GM21786 (cell line): Measurements from ENCODE around the gene JKAMP.
"Not testable (repeated sequence)": the region's sequence is repeated elsewhere in the genome, so short reads cannot be mapped to it uniquely, and the experiment has no call there.

Source experiments
- ATAC-seq: cut with Tn5 transposase; IDR thresholded peaks from one replicate; pipeline ENCODE4 v1.9.1; 2021; ENCODE audit not compliant: unreplicated experiment

Gene JKAMP

GRCh38 chr14:59483819-59484638, at the start of gene JKAMP, which contains the start of gene L3HYPDH:
JKAMP (plus strand) TSS chr14:59484517; CDS start chr14:59484590, 73 bp downstream.
L3HYPDH (minus strand) TSS chr14:59484408; CDS start chr14:59484316, 92 bp downstream.
- peak; percentile 81 for ATAC-seq

DNA sequence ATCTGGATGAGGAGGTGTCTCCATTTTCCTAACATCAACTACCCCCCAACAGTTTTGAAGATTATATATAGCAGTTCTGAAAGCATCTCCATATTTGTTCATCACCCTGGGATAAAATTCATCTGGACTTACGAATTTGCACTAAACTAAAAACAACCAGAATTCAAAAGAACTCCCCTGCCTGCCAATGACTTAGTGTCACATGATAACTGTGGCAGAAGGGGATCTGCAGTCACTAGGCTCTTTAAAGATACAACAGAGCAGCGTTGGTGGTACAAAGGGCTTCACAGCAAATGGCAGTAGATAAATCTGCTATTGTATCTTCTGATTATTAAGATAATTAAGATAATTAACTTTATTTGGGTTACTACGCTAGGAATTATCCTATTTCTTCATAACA, 49.2 kb upstream of the JKAMP start:
- ATAC-seq = no peak

DNA sequence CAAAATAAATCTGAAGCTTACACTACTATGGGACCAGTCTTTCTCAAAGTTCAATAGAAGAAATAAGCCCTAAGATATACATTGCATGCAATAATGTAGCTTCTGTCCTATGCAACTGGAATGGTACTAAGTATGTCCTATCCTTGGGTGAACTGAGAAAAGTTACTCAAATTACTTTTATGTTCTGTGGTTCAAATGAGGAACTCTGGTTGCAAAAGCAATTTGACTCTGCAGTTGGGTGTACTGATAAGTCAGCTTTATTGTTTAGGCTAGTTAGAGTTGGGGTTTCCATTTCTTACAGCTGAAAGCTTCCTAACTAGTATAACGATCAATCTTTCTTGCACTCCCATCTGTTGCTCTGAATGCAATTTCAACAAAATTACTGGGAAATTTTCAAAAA, 48.3 kb upstream of the JKAMP start:
- ATAC-seq = no peak

DNA sequence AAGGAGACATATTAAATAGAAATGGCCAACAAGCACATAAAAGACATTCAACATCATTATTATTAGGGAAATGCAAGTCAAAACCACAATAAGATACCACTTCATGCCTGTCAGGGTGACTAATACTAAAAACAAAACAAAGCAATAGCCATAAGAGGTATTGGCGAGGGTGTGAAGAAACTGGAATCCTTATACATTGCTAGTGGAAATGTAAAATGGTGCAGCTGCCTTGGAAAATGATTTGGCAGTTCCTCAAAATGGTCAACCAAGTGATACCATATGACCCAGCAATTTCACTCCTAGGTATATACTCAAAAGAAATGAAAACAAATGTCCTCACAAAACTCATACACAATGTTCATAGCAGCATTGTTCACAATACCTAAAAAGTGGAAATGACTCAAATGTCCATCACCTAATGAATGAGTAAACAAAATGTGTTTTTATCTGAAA, 46.1 kb upstream of the JKAMP start:
- no peak for ATAC-seq

GRCh38 chr14:59439256-59439965, 44.9 kb upstream of the JKAMP start:
- ATAC-seq = no peak

DNA sequence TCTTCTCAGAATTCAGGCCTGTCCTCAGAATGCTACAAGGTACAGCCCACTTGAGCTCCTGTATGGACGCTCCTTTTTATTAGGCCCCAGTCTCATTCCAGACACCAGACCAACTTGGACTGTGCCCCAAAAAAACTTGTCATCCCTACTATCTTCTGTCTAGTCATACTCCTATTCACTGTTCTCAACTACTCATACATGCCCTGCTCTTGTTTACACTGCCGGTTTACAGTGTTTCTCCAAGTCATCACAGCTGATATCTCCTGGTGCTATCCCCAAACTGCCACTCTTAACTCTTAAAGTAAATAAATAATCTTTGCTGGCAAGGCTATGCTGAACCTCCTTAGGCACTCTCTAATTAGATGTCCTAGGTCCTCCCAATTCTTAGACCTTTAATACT, 35.6 kb upstream of the JKAMP start:
- not testable (repeated sequence) for ATAC-seq

DNA sequence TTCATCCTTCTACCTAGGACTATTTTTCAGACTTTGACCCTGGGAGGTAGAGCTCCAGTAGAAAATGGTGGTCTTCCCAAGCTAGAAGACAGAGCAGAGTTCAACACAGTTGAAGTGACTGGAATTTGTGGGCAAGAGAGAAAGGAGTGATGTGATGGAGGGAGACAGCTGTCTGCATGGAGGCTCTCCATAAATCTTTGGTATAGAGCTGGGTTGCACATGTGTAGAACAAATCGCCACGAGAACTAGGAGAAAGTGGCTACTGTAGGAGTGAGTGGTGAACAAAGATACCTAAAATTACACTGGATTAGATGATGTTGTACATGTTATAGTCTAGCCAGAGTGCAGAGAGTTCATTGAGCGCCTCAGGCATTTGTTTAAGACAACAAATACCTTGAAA, 33.6 kb upstream of the JKAMP start:
- ATAC-seq = no peak

GRCh38 chr14:59451849-59452248, 32.5 kb upstream of the JKAMP start:
- no peak for ATAC-seq

DNA sequence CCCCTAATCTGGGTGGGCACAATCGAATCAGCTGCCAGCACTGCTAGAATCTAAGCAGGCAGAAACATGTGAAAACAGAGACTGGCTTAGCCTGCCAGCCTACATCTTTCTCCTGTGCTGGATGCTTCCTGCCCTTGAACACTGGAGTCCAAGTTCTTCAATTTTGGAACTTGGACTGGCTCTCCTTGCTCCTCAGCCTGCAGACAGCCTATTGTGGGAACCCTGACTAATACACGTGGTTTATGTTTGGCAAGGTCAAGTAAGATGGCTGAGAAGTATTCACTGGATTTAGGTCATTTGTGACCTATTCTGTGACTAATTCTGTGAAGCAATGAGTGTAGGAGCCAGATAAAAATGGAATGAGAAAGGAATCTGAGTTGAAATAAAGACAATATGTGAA, 30.2 kb upstream of the JKAMP start:
- no peak for ATAC-seq

GRCh38 chr14:59455411-59455810, 28.9 kb upstream of the JKAMP start:
- no peak for ATAC-seq

GRCh38 chr14:59458486-59458885, 25.8 kb upstream of the JKAMP start:
- ATAC-seq = no peak

GRCh38 chr14:59460378-59460777, 23.9 kb upstream of the JKAMP start:
- ATAC-seq = no peak

DNA sequence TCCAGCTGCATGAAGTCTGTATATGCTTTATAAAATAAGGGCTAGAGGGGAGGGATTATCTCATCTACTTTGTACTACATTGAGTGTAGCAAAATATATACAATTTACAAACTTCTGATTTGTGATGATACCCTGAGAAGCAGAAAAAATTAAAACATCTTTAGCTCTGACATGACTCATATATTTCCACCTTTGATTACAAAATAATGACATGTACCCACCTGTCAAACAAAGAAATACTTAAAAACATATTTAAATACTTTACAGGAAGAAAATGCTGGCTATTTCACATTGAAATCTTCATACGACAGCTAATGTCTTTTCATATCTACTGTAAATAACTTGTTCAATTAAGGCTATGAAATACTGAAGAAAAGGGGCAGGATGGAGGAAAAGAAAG, 22.4 kb upstream of the JKAMP start:
- ATAC-seq = no peak

DNA sequence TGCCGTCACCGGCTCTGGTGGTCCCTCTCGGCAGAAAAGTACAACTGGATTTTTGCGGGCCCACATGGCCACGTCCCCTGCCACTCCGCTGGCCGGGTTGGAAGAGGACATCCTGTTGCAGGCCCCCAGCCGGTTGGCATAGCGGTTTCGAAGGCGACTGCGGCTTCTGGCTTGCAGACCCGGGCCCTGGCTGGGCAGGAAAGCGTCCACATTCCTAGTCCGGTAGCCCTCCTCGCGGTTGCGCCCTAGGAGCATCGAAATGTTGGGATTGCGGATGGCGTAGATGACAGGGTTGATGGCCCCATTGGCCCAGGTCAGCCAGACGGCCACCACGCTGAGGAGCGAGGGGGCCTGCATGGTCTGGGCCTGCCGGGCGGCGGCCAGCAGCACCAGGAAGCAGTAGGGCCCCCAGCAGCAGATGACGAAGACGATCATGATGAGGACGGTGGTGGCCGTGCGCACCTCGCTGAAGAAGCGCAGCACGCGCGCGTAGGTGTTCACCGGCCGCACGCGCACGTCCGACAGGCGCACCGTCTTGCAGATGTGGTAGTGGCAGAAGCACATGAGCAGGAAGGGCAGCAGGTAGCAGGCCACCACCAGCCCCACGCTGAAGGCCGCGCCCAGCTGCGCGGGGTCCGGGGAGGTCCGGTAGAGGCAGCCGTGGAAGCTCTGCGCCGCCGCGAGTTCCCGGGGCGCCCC, 20.4 kb upstream of the JKAMP start:
- no peak for ATAC-seq

DNA sequence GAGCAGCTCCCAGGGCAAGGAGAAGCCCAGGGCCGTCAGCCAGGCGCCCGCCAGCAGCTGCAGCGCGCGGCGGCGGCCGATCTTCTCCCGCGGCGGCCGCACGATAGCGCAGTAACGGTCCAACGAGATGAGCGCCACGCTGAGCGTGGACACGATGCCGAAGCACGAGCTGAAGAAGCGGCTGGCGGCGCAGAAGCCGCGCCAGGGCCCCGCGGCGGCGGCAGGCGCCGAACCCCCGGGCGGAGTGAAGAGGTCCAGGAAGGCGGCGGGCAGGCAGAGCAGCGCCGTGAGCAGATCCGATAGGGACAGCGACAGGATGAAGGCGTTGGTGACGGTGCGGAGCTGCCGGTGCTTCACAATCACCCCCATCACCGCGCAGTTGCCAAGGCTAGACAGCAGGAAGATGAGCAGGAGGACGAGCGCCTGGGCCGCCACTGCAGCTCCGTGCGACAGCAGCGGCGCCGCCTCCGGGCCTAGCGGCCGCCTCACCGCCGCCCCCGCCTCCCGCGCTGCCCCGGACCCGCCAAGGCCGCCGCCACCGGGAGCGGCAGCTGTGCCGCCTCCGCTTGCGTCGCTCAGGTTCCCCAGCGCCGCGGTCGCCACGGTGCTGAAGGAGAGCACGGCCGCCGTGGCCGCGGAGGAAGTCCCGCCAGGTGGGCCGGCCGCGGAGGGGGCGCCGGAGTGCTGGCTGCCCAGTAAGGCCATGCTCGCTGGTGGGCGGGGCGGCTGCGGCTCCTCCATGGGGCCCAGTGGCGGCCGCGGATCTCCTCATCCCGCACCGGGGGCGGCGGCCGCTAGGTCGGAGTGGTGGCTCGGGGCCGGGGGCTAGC, 19.6 kb upstream of the JKAMP start:
- peak; percentile 59 for ATAC-seq

DNA sequence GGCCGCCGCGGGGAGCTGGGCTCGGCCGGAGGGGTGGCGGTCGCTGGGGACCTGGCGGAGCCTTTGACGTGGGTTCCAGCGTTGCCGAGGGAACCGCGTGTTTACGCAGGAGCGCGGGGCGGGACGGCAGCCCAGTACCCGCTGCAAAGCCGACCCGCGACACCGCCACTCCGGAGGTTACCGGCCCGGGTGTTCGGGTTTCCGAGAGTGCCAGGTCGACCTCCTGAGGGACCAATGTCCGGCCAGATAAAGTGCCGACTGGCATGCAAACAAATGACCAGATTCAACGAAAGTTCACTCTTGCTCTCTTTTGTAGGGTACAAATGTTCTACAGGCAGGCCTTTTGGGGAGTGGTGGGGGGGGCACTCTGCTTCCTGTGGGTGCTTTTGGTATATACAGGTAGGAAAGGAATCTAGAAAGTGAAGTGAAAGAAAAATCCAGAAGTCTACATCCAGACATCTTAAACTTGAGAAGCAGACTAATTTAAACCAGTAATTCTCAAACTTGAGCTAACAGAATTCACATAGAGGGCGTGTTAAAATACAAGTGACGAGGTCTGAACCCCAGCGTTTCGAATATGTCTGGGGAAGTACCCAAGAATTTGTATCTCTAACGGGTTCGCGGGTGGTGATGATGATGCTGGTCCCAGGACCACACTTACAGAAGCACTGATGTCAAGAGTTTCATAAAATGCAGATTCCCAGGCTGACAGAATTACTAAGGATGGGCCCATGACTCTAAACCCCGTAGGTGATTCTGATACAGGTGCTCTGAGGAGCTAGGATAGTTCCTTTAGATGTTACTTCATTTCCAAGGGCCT, 18.8 kb upstream of the JKAMP start, which contains the start of gene GPR135:
TSS of gene GPR135 (minus strand) at position 65 of the 820 bp plus-strand sequence. CDS start 154 bp downstream, outside the sequence.
- peak; percentile 11 for ATAC-seq

- no peak for ATAC-seq
Observed at GRCh38 chr14:59474172-59474571, 10.1 kb upstream of the JKAMP start.

DNA sequence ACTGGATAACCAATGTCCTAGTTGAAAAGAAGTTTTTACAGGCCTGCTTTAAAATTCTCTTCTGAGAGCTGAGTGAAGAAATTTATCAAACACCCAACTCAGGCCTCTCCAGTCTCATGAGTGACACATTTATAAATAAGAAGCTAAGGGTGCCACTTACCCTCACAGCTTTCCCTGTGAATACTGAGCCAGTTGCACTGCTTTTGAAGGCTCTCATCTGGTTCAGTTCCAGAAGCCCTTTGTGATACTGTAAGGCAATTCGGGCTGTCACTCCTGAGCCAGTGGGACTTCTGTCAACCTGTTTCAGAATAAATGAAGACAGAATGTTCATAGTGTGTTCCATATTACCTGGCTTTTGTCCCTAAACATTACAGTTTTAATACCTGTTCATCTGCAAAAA, 8.6 kb upstream of the JKAMP start:
- no peak for ATAC-seq

DNA sequence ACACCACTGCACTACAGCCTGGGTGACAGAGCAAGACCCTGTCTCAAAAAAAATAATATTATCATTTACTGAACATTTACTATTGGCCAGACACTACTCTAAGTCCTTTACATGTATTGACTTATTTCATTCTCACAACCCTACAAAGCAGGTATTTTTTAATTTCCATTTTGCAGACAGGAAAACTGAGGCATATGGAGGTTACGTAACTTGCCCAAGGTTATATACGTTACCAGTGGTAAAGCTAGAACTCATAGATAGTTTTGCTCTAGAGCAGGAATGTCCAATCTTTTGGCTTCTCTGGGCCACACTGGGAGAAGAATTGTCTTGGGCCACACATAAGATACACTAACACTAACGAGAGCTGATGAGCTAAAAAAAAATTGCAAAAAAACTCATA, 5.8 kb upstream of the JKAMP start:
- ATAC-seq = no peak

GRCh38 chr14:59480166-59480565, 4.2 kb upstream of the JKAMP start:
- ATAC-seq = no peak
